GM19452 (cell line): Measurements from ENCODE around the gene TRIM36.

Experiments used
- ATAC-seq: cut with Tn5 transposase; IDR thresholded peaks from one replicate; pipeline ENCODE4 v1.9.1; 2021; ENCODE audit not compliant: unreplicated experiment

TRIM36 gene

GRCh38 chr5:115169487-115170133 is at the start of gene TRIM36:
TSS of gene TRIM36 (minus strand) at chr5:115169908. CDS start at chr5:115169634, 274 bp downstream.
- peak; percentile 99 for ATAC-seq

GRCh38 chr5:115214541-115214940 is 44.8 kb upstream of the TRIM36 start:
- no peak for ATAC-seq

- peak; percentile 100 for ATAC-seq
Observed at GRCh38 chr5:115209279-115209678, 39.6 kb upstream of the TRIM36 start.

GRCh38 chr5:115202952-115203351 is 33.2 kb upstream of the TRIM36 start:
- no peak for ATAC-seq

GRCh38 chr5:115196161-115196560 is 26.5 kb upstream of the TRIM36 start:
- ATAC-seq = no peak

GRCh38 chr5:115194676-115195075 is 25.0 kb upstream of the TRIM36 start:
- no peak for ATAC-seq

GRCh38 chr5:115193295-115193694 is 23.6 kb upstream of the TRIM36 start:
- no peak for ATAC-seq

GRCh38 chr5:115192098-115192497 is 22.4 kb upstream of the TRIM36 start:
- ATAC-seq = no peak

- ATAC-seq = no peak
Observed at GRCh38 chr5:115191474-115192031, 21.8 kb upstream of the TRIM36 start.

- no peak for ATAC-seq
Observed at GRCh38 chr5:115190388-115190787, 20.7 kb upstream of the TRIM36 start.

- no peak for ATAC-seq
Observed at GRCh38 chr5:115189866-115190265, 20.2 kb upstream of the TRIM36 start.

- no peak for ATAC-seq
Observed at GRCh38 chr5:115186794-115187193, 17.1 kb upstream of the TRIM36 start.

GRCh38 chr5:115184770-115185169 is 15.1 kb upstream of the TRIM36 start:
- ATAC-seq = no peak

GRCh38 chr5:115181757-115182156 is 12.0 kb upstream of the TRIM36 start:
- ATAC-seq = no peak

GRCh38 chr5:115180165-115180709 is 10.5 kb upstream of the TRIM36 start:
- peak; percentile 61 for ATAC-seq

GRCh38 chr5:115179394-115180164 is 9.9 kb upstream of the TRIM36 start:
- ATAC-seq = peak; percentile 26

GRCh38 chr5:115179030-115179393 is 9.3 kb upstream of the TRIM36 start:
- no peak for ATAC-seq

GRCh38 chr5:115170929-115171510 is 1.3 kb upstream of the TRIM36 start:
- ATAC-seq = no peak

GRCh38 chr5:115170134-115170928 is 623 bp upstream of the TRIM36 start:
- peak; percentile 50 for ATAC-seq

GRCh38 chr5:115168829-115169486 is 750 bp downstream of the TRIM36 start:
- no peak for ATAC-seq
